ENCODE results near the gene THSD4.
"Not testable (repeated sequence)": the region's sequence is repeated elsewhere in the genome, so short reads cannot be mapped to it uniquely, and the experiment has no call there.

The THSD4 gene

GRCh38 chr15:71648095-71648494, 532.8 kb downstream of the THSD4 start:
- no peak for DNase-seq

GRCh38 chr15:71649894-71650293, 534.6 kb downstream of the THSD4 start:
- no peak for DNase-seq

GRCh38 chr15:71650603-71651002, 535.3 kb downstream of the THSD4 start:
- no peak for DNase-seq

DNA sequence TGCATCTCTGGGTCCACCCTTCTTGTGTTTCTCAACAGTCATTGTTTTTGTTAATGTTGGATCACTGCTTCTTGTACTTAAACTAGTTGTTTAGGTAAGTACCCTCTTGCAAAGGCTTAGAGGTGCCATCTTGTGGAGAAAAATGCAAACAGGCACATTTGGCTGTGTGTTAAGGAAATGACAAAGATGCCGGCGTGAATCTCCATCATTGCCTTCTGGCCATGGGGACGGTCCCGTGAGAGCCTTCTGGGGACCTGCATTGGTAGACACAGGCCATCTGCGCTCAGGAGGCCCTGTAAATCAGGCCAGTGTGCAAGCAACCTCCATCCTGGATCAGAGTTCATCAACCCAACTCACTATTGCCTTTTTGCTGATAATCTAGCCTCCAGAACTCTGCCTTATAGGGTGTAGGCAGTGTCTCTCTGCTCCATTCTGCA, 536.5 kb downstream of the THSD4 start:
- peak; percentile 7 for DNase-seq

- no peak for DNase-seq
These were observed 538.9 kb downstream of the THSD4 start for GRCh38 chr15:71654042-71654719.

GRCh38 chr15:71654720-71655174, 539.5 kb downstream of the THSD4 start:
- no peak for DNase-seq

GRCh38 chr15:71656425-71656824, 541.2 kb downstream of the THSD4 start:
- DNase-seq = no peak

- DNase-seq = no peak
These were observed 541.9 kb downstream of the THSD4 start for GRCh38 chr15:71657141-71657540.

GRCh38 chr15:71658036-71658435, 542.8 kb downstream of the THSD4 start:
- DNase-seq = no peak

- DNase-seq = no peak
These were observed 543.8 kb downstream of the THSD4 start for GRCh38 chr15:71658827-71659729.

- DNase-seq = no peak
These were observed 544.4 kb downstream of the THSD4 start for GRCh38 chr15:71659730-71660067.

DNA sequence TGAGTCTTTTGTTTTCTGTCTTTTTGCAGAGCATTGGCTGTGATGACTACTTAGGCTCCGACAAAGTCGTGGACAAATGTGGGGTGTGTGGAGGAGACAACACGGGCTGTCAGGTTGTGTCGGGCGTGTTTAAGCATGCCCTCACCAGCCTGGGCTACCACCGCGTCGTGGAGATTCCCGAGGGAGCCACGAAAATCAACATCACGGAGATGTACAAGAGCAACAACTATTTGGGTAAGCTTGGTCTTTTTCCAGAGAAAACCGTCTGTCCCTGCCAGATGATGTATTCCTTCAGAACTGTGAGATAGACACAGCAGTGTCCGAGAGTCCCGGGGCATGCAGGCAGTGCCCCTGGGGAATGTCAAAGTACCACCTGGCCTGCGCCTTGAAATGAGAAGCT, 545.2 kb downstream of the THSD4 start:
- no peak for DNase-seq

GRCh38 chr15:71662306-71662705, 547.0 kb downstream of the THSD4 start:
- DNase-seq = no peak

DNA sequence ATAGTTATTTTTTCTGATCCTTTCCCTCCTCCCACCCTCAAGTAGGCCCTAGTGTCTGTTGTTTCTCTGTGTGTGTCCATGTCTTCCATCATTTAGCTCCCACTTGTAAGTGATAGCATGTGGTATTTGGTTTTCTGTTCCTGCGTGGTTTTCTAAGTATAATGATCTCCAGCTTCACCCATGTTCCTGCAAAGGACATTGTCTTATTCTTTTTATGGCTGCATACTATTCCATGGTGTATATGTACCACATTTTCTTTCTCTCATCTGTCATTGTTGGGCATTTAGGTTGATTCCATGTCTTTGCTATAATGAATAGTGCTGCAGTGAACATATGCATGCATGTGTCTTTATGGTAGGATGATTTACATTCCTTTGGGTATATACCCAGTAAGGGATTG, 549.4 kb downstream of the THSD4 start:
- no peak for DNase-seq

- no peak for DNase-seq
These were observed 551.7 kb downstream of the THSD4 start for GRCh38 chr15:71666763-71667620.

DNA sequence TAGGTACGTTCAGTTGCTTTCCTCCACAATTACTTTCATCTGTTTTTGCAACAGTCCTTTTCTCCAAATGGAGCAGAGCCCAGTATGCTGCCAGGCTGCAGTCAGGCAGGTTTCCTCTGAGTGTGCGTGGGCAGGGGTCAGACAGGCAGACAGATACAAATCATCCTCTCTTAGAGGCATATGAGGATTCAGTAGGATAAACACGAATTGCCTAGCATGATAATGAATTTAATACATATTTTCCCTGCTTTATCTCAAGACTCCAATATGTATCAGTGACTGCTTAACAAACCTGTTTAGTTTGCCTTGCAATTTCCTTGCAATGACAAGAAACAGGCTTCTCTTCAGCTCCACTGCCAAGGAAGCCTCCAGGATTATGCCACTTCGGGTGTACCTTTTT, 554.4 kb downstream of the THSD4 start:
- no peak for DNase-seq

- not testable (repeated sequence) for DNase-seq
These were observed 555.0 kb downstream of the THSD4 start for GRCh38 chr15:71670222-71670621.

GRCh38 chr15:71674354-71674753, 559.1 kb downstream of the THSD4 start:
- DNase-seq = no peak

- DNase-seq = no peak
These were observed 562.1 kb downstream of the THSD4 start for GRCh38 chr15:71677352-71677751.

- no peak for DNase-seq
These were observed 562.5 kb downstream of the THSD4 start for GRCh38 chr15:71677766-71678165.

GRCh38 chr15:71678191-71678590, 562.9 kb downstream of the THSD4 start:
- DNase-seq = no peak

GRCh38 chr15:71678605-71679004, 563.3 kb downstream of the THSD4 start:
- no peak for DNase-seq

GRCh38 chr15:71679223-71679792, 564.0 kb downstream of the THSD4 start:
- DNase-seq = no peak
